Tibial nerve (tissue), 4 donors: ENCODE measurements around the gene PRXL2A.

ENCODE experiments used
- EP300 ChIP-seq, 2 donors: sonication (generic); formaldehyde crosslinking; IDR thresholded peaks; one replicate each; pipeline ENCODE4 v1.6.1; 2017; ENCODE audit warnings: antibody characterized with exemption in 2 of 2, mild to moderate bottlenecking in 1 of 2
- POLR2A ChIP-seq, 2 donors: fragments of 450-650 bp; IDR thresholded peaks; one replicate each; pipeline ENCODE4 v1.6.1; 2017; ENCODE audit warnings: antibody characterized with exemption in 2 of 2, mild to moderate bottlenecking in 2 of 2, moderate library complexity in 2 of 2
- TF ChIP-seq, protein P1 (sequence below), 5 experiments: fragments of 200-600 bp in 3 of 5; fragments of 450-650 bp in 2 of 5; sonication (generic) in 3 of 5; IDR thresholded peaks; one replicate each; pipeline ENCODE4 v1.5.1; 2016 to 2019; ENCODE audit warnings: antibody characterized with exemption in 5 of 5, mild to moderate bottlenecking in 3 of 5, moderate library complexity in 2 of 5

DNA sequence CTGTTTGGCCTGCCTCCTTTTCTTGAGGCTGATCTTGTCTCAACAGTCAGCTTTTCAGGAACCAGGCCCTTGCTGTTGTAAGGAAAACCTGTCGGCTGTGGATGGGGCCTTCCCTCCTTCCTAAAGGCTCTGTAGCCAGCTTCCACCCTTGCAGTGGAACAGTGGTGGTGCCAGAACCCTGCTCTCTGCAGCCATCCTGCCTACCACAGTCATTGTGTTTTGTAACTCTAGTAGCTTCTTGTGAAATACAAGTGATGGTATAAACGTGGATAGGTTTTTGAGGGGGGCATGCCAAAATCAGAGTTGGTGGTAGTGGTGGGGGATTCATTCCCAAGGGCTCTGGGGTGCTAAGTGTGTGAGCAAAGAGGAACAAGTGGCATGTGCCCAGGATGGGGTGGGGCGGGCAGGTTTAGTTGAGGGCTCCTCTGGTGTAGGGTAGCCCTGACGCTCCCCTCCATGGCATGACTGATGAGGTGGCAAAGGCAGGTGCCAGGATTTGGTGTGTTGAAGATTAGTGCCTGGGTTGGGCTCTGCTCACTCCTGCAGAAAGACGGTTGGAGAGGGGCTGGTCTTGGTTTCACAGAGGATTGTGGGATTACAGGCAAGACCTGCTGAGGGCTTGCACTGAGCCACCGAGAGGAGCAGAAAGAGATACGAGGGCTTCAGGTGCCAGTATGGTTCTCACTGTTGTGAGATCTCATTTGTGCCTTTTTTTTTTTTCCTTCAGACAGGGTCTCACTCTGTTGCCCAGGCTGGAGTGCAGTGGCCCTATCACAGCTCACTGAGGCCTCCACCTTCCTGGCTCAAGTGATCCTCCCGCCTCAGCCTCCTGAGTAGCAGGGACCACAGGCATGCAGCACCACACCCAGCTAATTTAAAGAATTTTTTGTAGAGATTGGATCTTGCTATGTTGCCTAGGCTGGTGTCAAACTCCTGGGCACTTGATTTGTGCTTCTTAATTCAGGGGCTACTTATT is 53.1 kb downstream of the PRXL2A start:
- TF ChIP-seq, protein P1, sequence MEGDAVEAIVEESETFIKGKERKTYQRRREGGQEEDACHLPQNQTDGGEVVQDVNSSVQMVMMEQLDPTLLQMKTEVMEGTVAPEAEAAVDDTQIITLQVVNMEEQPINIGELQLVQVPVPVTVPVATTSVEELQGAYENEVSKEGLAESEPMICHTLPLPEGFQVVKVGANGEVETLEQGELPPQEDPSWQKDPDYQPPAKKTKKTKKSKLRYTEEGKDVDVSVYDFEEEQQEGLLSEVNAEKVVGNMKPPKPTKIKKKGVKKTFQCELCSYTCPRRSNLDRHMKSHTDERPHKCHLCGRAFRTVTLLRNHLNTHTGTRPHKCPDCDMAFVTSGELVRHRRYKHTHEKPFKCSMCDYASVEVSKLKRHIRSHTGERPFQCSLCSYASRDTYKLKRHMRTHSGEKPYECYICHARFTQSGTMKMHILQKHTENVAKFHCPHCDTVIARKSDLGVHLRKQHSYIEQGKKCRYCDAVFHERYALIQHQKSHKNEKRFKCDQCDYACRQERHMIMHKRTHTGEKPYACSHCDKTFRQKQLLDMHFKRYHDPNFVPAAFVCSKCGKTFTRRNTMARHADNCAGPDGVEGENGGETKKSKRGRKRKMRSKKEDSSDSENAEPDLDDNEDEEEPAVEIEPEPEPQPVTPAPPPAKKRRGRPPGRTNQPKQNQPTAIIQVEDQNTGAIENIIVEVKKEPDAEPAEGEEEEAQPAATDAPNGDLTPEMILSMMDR (IDR thresholded peaks at IDR 0.05): no peak
- TF ChIP-seq POLR2A (IDR thresholded peaks at IDR 0.05) (no peak), EP300 (IDR thresholded peaks at IDR 0.05) (no peak)
